ENCODE results near the gene ZFYVE1. TPM values are rescaled to one million over a fixed set of nuclear protein-coding genes. Genes with fewer than 3 reads are reported as not detected.
A peak's percentile ranks its signal among the peaks of the same experiment; 100 is the strongest.

ZFYVE1 gene
- total and polyA plus RNA-seq, 2 donors (not counting 1 experiment from before 2014, with no cell fraction given) = 17.6 to 22.3 TPM

- 84% methylated on average over 5 of the region's 5 CpGs for WGBS (ENCODE audit: insufficient coverage)
- ChIA-PET CTCF (interaction anchor here (1.2 to 1.5 kb wide), 2 partner anchors 15 to 410 kb away, joined by 4 to 6 read pairs; no protein-coding TSS in a partner anchor), POLR2A (no interaction called here)
- Histone ChIP-seq H2AFZ (ENCODE audit: insufficient read depth, low read depth, low read length, poor library complexity, severe bottlenecking) (no peak overlapping the region), H3K36me3 (replicated peaks in 1 of 2; ENCODE audit: control extremely low read depth in 1 of 2, control insufficient read depth in 1 of 2, extremely low read depth in 1 of 2, insufficient read depth in 2 of 2, low read length in 1 of 2) (peaks cover 0 to 2% of the 10 kb centered on the region in 2 experiments), H3K27ac (ENCODE audit: low read length in 2 of 2) (no peak overlapping the region), H3K9ac (ENCODE audit: low read length) (no peak overlapping the region), H3K4me1 (ENCODE audit: control insufficient read depth in 2 of 2, insufficient read depth in 2 of 2, low read length in 2 of 2) (peaks cover 10 to 23% of the 10 kb centered on the region in 2 donors), H4K20me1 (ENCODE audit: control insufficient read depth, insufficient read depth, low read length, poor library complexity, severe bottlenecking) (peaks cover 12% of the 10 kb centered on the region), H3K4me3 (ENCODE audit: control extremely low read depth in 1 of 5, extremely low read depth in 1 of 5, insufficient read depth in 1 of 5, low read depth in 2 of 5, low read length in 4 of 5) (no peak overlapping the region), H3K27me3 (replicated peaks in 1 of 4; ENCODE audit: control extremely low read depth in 1 of 4, control insufficient read depth in 3 of 4, insufficient read depth in 4 of 4, low read length in 3 of 4) (peaks cover 0 to 12% (median 1%) of the 10 kb centered on the region in 4 experiments), H3K79me2 (ENCODE audit: control insufficient read depth, insufficient read depth, low read length) (peaks cover 13% of the 10 kb centered on the region), H3K4me2 (replicated peaks; ENCODE audit: low read depth, low read length, poor library complexity, severe bottlenecking) (no peak overlapping the region), H3K9me3 (ENCODE audit: control extremely low read depth in 1 of 3, control insufficient read depth in 2 of 3, insufficient read depth in 1 of 3, low read length in 2 of 3) (no peaks in the 10 kb centered on the region)
- TF ChIP-seq EZH2 (IDR thresholded peaks at IDR 0.05; ENCODE audit: borderline replicate concordance, insufficient read depth, low read depth, low read length, poor library complexity, severe bottlenecking) = no peak
- TF ChIP-seq, protein P1, sequence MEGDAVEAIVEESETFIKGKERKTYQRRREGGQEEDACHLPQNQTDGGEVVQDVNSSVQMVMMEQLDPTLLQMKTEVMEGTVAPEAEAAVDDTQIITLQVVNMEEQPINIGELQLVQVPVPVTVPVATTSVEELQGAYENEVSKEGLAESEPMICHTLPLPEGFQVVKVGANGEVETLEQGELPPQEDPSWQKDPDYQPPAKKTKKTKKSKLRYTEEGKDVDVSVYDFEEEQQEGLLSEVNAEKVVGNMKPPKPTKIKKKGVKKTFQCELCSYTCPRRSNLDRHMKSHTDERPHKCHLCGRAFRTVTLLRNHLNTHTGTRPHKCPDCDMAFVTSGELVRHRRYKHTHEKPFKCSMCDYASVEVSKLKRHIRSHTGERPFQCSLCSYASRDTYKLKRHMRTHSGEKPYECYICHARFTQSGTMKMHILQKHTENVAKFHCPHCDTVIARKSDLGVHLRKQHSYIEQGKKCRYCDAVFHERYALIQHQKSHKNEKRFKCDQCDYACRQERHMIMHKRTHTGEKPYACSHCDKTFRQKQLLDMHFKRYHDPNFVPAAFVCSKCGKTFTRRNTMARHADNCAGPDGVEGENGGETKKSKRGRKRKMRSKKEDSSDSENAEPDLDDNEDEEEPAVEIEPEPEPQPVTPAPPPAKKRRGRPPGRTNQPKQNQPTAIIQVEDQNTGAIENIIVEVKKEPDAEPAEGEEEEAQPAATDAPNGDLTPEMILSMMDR (IDR thresholded peaks at IDR 0.05) = no peak
- DNase-seq (no peak), ATAC-seq (ENCODE audit: low read depth) (no peak)
- Mint-ChIP-seq H3K4me1 (peaks cover 11% of the 10 kb centered on the region), H3K4me3 (peak overlapping the region; percentile 23), H3K27ac (no peak overlapping the region), H3K9me3 (ENCODE audit: insufficient read depth) (no peaks in the 10 kb centered on the region), H3K27me3 (peaks cover 19% of the 10 kb centered on the region)
- intact Hi-C loops (cut with micrococcal nuclease) = no loop called here
Observed at GRCh38 chr14:72924337-72924736, 102.6 kb downstream of the ZFYVE1 start.

GRCh38 chr14:72921396-72921795 is 105.5 kb downstream of the ZFYVE1 start:
- no peak overlapping the region for H3K4me3 Mint-ChIP-seq
- ChIA-PET POLR2A (no interaction called here), CTCF (no interaction called here)
- peaks cover 25% of the 10 kb centered on the region for H3K27me3 Mint-ChIP-seq
- no peak for TF ChIP-seq EZH2 (IDR thresholded peaks at IDR 0.05; ENCODE audit: borderline replicate concordance, insufficient read depth, low read depth, low read length, poor library complexity, severe bottlenecking)
- TF ChIP-seq, protein P1 (IDR thresholded peaks at IDR 0.05) = no peak
- Histone ChIP-seq H2AFZ (ENCODE audit: insufficient read depth, low read depth, low read length, poor library complexity, severe bottlenecking) (no peak overlapping the region), H3K4me1 (ENCODE audit: control insufficient read depth in 2 of 2, insufficient read depth in 2 of 2, low read length in 2 of 2) (peaks cover 4 to 8% of the 10 kb centered on the region in 2 donors), H3K4me2 (replicated peaks; ENCODE audit: low read depth, low read length, poor library complexity, severe bottlenecking) (no peak overlapping the region), H3K4me3 (ENCODE audit: control extremely low read depth in 1 of 5, extremely low read depth in 1 of 5, insufficient read depth in 1 of 5, low read depth in 2 of 5, low read length in 4 of 5) (no peak overlapping the region), H4K20me1 (ENCODE audit: control insufficient read depth, insufficient read depth, low read length, poor library complexity, severe bottlenecking) (no peaks in the 10 kb centered on the region), H3K27ac (ENCODE audit: low read length in 2 of 2) (no peak overlapping the region), H3K27me3 (replicated peaks in 1 of 4; ENCODE audit: control extremely low read depth in 1 of 4, control insufficient read depth in 3 of 4, insufficient read depth in 4 of 4, low read length in 3 of 4) (peaks cover 0 to 15% (median 4%) of the 10 kb centered on the region in 4 experiments), H3K9ac (ENCODE audit: low read length) (no peak overlapping the region), H3K9me3 (ENCODE audit: control extremely low read depth in 1 of 3, control insufficient read depth in 2 of 3, insufficient read depth in 1 of 3, low read length in 2 of 3) (no peaks in the 10 kb centered on the region), H3K79me2 (ENCODE audit: control insufficient read depth, insufficient read depth, low read length) (no peaks in the 10 kb centered on the region), H3K36me3 (replicated peaks in 1 of 2; ENCODE audit: control extremely low read depth in 1 of 2, control insufficient read depth in 1 of 2, extremely low read depth in 1 of 2, insufficient read depth in 2 of 2, low read length in 1 of 2) (no peaks in the 10 kb centered on the region)
- DNase-seq (no peak), ATAC-seq (ENCODE audit: low read depth) (no peak)
- H3K27ac Mint-ChIP-seq = no peak overlapping the region
- intact Hi-C loops (cut with micrococcal nuclease) = no loop called here
- H3K9me3 Mint-ChIP-seq (ENCODE audit: insufficient read depth) = no peaks in the 10 kb centered on the region
- H3K4me1 Mint-ChIP-seq = peaks cover 8% of the 10 kb centered on the region
